HEK293 (cell line): Measurements from ENCODE around the gene SLC31A1.

Source experiments
- CTCF ChIA-PET: fragments of 350-600 bp; formaldehyde crosslinking; extraction: SDS; loops from one replicate; lab custom pipeline; 2021; ENCODE audit warnings: antibody characterized with exemption; lab: Yijun Ruan, JAX
- POLR2A ChIA-PET: fragments of 300-600 bp; formaldehyde crosslinking; extraction: SDS; loops from one replicate; lab custom pipeline; 2020; ENCODE audit warnings: antibody characterized with exemption, inconsistent platforms; lab: Yijun Ruan, JAX
- H3K27ac ChIP-seq: fragments of 200-500 bp; sonication (Bioruptor generic); 2 replicates; pipeline ENCODE4 v1.5.1; 2014; ENCODE audit warnings: low read depth, low read length, control low read depth, inconsistent platforms; ENCODE audit errors: extremely low read depth
- H3K36me3 ChIP-seq, 2 experiments: fragments of 200-500 bp in 1 of 2; sonication (Bioruptor generic) in 1 of 2; 1 replicate in 1 of 2; 2 replicates in 1 of 2; pipeline ENCODE4 v1.5.1; 2014 to 2017; ENCODE audit warnings: inconsistent platforms in 2 of 2, low read length in 2 of 2; ENCODE audit not compliant: control insufficient read depth in 2 of 2, insufficient read depth in 1 of 2
- H3K4me1 ChIP-seq: fragments of 200-500 bp; sonication (Bioruptor generic); 2 replicates; pipeline ENCODE4 v1.5.1; 2014; ENCODE audit warnings: mild to moderate bottlenecking, low read length, inconsistent platforms; ENCODE audit not compliant: control insufficient read depth, insufficient read depth
- H3K4me3 ChIP-seq: 2 replicates; pipeline ENCODE4 v1.5.1; 2011; ENCODE audit warnings: low read depth, mild to moderate bottlenecking, control low read depth, low read length, moderate library complexity
- H3K9me3 ChIP-seq: fragments of 200-500 bp; sonication (Bioruptor generic); 2 replicates; pipeline ENCODE4 v1.5.1; 2014; ENCODE audit warnings: low read depth, low read length, inconsistent platforms; ENCODE audit not compliant: control insufficient read depth, insufficient read depth
- ATF2 ChIP-seq: fragments of 450-650 bp; formaldehyde crosslinking; IDR thresholded peaks from 2 replicates; pipeline ENCODE4 v1.5.1; 2016; ENCODE audit warnings: missing biosample characterization, missing genetic modification characterization, low read depth
- BCL6B ChIP-seq: fragments of 450-650 bp; formaldehyde crosslinking; IDR thresholded peaks from 2 replicates; pipeline ENCODE4 v1.5.1; 2017; ENCODE audit warnings: missing biosample characterization, missing genetic modification characterization
- GLI2 ChIP-seq: fragments of 450-650 bp; formaldehyde crosslinking; IDR thresholded peaks from 2 replicates; pipeline ENCODE4; 2017; ENCODE audit warnings: missing biosample characterization, missing genetic modification characterization, low read depth, borderline replicate concordance
- MYNN ChIP-seq: fragments of 450-650 bp; formaldehyde crosslinking; IDR thresholded peaks from 2 replicates; pipeline ENCODE4 v1.5.1; 2016; ENCODE audit warnings: missing biosample characterization, missing genetic modification characterization, borderline replicate concordance
- OVOL3 ChIP-seq: fragments of 450-650 bp; formaldehyde crosslinking; IDR thresholded peaks from 2 replicates; pipeline ENCODE4 v1.5.1; 2016; ENCODE audit warnings: missing biosample characterization, missing genetic modification characterization
- SP3 ChIP-seq: fragments of 450-650 bp; formaldehyde crosslinking; IDR thresholded peaks from 2 replicates; pipeline ENCODE4 v1.5.1; 2016; ENCODE audit warnings: missing biosample characterization, missing genetic modification characterization
- ZBTB1 ChIP-seq: fragments of 450-650 bp; formaldehyde crosslinking; IDR thresholded peaks from 2 replicates; pipeline ENCODE4 v1.5.1; 2016; ENCODE audit warnings: missing biosample characterization, missing genetic modification characterization
- ZBTB26 ChIP-seq: fragments of 450-650 bp; formaldehyde crosslinking; optimal IDR thresholded peaks from 2 replicates; pipeline ENCODE3; 2016; ENCODE audit warnings: missing biosample characterization, mild to moderate bottlenecking, missing genetic modification characterization
- ZFHX2 ChIP-seq: fragments of 450-650 bp; formaldehyde crosslinking; conservative IDR thresholded peaks from 2 replicates; pipeline ENCODE4 v1.5.1; 2016; ENCODE audit warnings: missing biosample characterization, missing genetic modification characterization
- ZIC2 ChIP-seq: fragments of 450-650 bp; formaldehyde crosslinking; IDR thresholded peaks from 2 replicates; pipeline ENCODE4 v1.5.1; 2016; ENCODE audit warnings: missing biosample characterization, missing genetic modification characterization
- ZNF138 ChIP-seq: fragments of 450-650 bp; formaldehyde crosslinking; IDR thresholded peaks from 2 replicates; pipeline ENCODE4 v1.5.1; 2016; ENCODE audit warnings: missing biosample characterization, missing genetic modification characterization, borderline replicate concordance
- ZNF146 ChIP-seq: fragments of 450-650 bp; formaldehyde crosslinking; IDR thresholded peaks from 2 replicates; pipeline ENCODE4 v1.5.1; 2016; ENCODE audit warnings: missing biosample characterization, missing genetic modification characterization
- ZNF174 ChIP-seq: fragments of 450-650 bp; formaldehyde crosslinking; IDR thresholded peaks from 2 replicates; pipeline ENCODE4 v1.5.0; 2017; ENCODE audit warnings: missing biosample characterization, mild to moderate bottlenecking, missing genetic modification characterization
- ZNF416 ChIP-seq: fragments of 450-650 bp; formaldehyde crosslinking; IDR thresholded peaks from 2 replicates; pipeline ENCODE4 v1.5.1; 2016; ENCODE audit warnings: missing biosample characterization, missing genetic modification characterization
- ZNF433 ChIP-seq: fragments of 450-650 bp; formaldehyde crosslinking; IDR thresholded peaks from 2 replicates; pipeline ENCODE4 v1.5.1; 2016; ENCODE audit warnings: missing biosample characterization, missing genetic modification characterization, low read depth
- ZNF473 ChIP-seq: fragments of 450-650 bp; formaldehyde crosslinking; IDR thresholded peaks from 2 replicates; pipeline ENCODE4 v1.5.1; 2017; ENCODE audit warnings: missing biosample characterization, missing genetic modification characterization
- ZNF514 ChIP-seq: fragments of 450-650 bp; formaldehyde crosslinking; IDR thresholded peaks from 2 replicates; pipeline ENCODE4 v1.5.1; 2016; ENCODE audit warnings: missing biosample characterization, missing genetic modification characterization
- ZNF596 ChIP-seq: fragments of 450-650 bp; IDR thresholded peaks from 2 replicates; pipeline ENCODE4 v1.5.0; 2018; ENCODE audit warnings: missing biosample characterization, mild to moderate bottlenecking, missing genetic modification characterization, moderate library complexity
- ZNF610 ChIP-seq: fragments of 450-650 bp; formaldehyde crosslinking; IDR thresholded peaks from 2 replicates; pipeline ENCODE4 v1.5.1; 2016; ENCODE audit warnings: missing biosample characterization, missing genetic modification characterization, borderline replicate concordance
- ZNF626 ChIP-seq: fragments of 450-650 bp; sonication (Bioruptor Pico); formaldehyde crosslinking; IDR thresholded peaks from 2 replicates; pipeline ENCODE4 v1.5.1; 2018; ENCODE audit warnings: missing biosample characterization, missing genetic modification characterization, inconsistent platforms
- ZNF704 ChIP-seq: fragments of 450-650 bp; formaldehyde crosslinking; IDR thresholded peaks from 2 replicates; pipeline ENCODE4 v1.5.1; 2016; ENCODE audit warnings: missing biosample characterization, missing genetic modification characterization
- ZNF791 ChIP-seq: fragments of 450-650 bp; formaldehyde crosslinking; IDR thresholded peaks from 2 replicates; pipeline ENCODE4 v1.5.1; 2016; ENCODE audit warnings: missing biosample characterization, missing genetic modification characterization
- ZNF837 ChIP-seq: fragments of 450-650 bp; formaldehyde crosslinking; IDR thresholded peaks from 2 replicates; pipeline ENCODE4 v1.5.1; 2016; ENCODE audit warnings: missing biosample characterization, missing genetic modification characterization
- ZSCAN4 ChIP-seq: fragments of 450-650 bp; formaldehyde crosslinking; IDR thresholded peaks from 2 replicates; pipeline ENCODE4 v1.5.1; 2017; ENCODE audit warnings: missing biosample characterization, missing genetic modification characterization

Gene SLC31A1

GRCh38 chr9:113278840-113279239 is 57.5 kb downstream of the SLC31A1 start:
- no peaks in the 10 kb centered on the region for H3K9me3 ChIP-seq
- H3K4me3 ChIP-seq = no peak overlapping the region
- H3K4me1 ChIP-seq = 0 out of 2 replicates have a peak, but pooled peaks cover 3% of the 10 kb centered on the region
- CTCF ChIA-PET = interaction anchor here (1.0 kb wide), 1 partner anchor 313 kb away, joined by 3 read pairs; no protein-coding TSS in a partner anchor
- POLR2A ChIA-PET = no interaction called here
- no peak for TF ChIP-seq ZNF610
- TF ChIP-seq ZIC2 (tag by site-specific recombination) = no peak
- no peak for TF ChIP-seq ZNF174 (tag by site-specific recombination)
- no peak for TF ChIP-seq ZNF837 (tag by site-specific recombination)
- TF ChIP-seq ZNF433 (tag by site-specific recombination) = no peak
- no peak for TF ChIP-seq ZFHX2
- TF ChIP-seq ZNF473 = no peak
- no peak for TF ChIP-seq ZSCAN4 (tag by site-specific recombination)
- TF ChIP-seq BCL6B (tag by site-specific recombination) = no peak
- TF ChIP-seq ZNF791 (tag by site-specific recombination) = no peak
- TF ChIP-seq OVOL3 (tag by site-specific recombination) = no peak
- TF ChIP-seq ZNF704 (tag by site-specific recombination) = no peak
- no peak for TF ChIP-seq ZNF596 (tag by site-specific recombination)
- TF ChIP-seq ZNF138 = no peak
- peaks cover 45 to 68% of the 10 kb centered on the region in 2 experiments for H3K36me3 ChIP-seq
- H3K27ac ChIP-seq = no peak overlapping the region

GRCh38 chr9:113281356-113281755 is 60.0 kb downstream of the SLC31A1 start:
- Histone ChIP-seq H3K36me3 (peaks cover 61 to 89% of the 10 kb centered on the region in 2 experiments), H3K4me3 (no peak overlapping the region), H3K4me1 (no peaks in the 10 kb centered on the region), H3K9me3 (no peaks in the 10 kb centered on the region), H3K27ac (no peak overlapping the region)
- POLR2A ChIA-PET = no interaction called here
- TF ChIP-seq ZNF146 (tag by site-specific recombination) (no peak), ATF2 (tag by site-specific recombination) (no peak), ZNF514 (tag by site-specific recombination) (no peak), ZBTB26 (tag by site-specific recombination) (no peak), GLI2 (tag by site-specific recombination) (no peak), ZBTB1 (tag by site-specific recombination) (no peak), ZNF433 (tag by site-specific recombination) (no peak), ZNF138 (no peak), SP3 (no peak), ZNF626 (tag by site-specific recombination) (no peak), ZNF416 (tag by site-specific recombination) (no peak), MYNN (no peak)
- CTCF ChIA-PET = no interaction called here
